Tibial nerve (tissue), 4 donors: ENCODE measurements around the gene MUC5B.

Experiments used
- EP300 ChIP-seq, 2 donors: sonication (generic); formaldehyde crosslinking; IDR thresholded peaks; one replicate each; pipeline ENCODE4 v1.6.1; 2017; ENCODE audit warnings: antibody characterized with exemption in 2 of 2, mild to moderate bottlenecking in 1 of 2
- POLR2A ChIP-seq, 2 donors: fragments of 450-650 bp; IDR thresholded peaks; one replicate each; pipeline ENCODE4 v1.6.1; 2017; ENCODE audit warnings: antibody characterized with exemption in 2 of 2, mild to moderate bottlenecking in 2 of 2, moderate library complexity in 2 of 2
- TF ChIP-seq, protein P1 (sequence below), 5 experiments: fragments of 200-600 bp in 3 of 5; fragments of 450-650 bp in 2 of 5; sonication (generic) in 3 of 5; IDR thresholded peaks; one replicate each; pipeline ENCODE4 v1.5.1; 2016 to 2019; ENCODE audit warnings: antibody characterized with exemption in 5 of 5, mild to moderate bottlenecking in 3 of 5, moderate library complexity in 2 of 5

DNA sequence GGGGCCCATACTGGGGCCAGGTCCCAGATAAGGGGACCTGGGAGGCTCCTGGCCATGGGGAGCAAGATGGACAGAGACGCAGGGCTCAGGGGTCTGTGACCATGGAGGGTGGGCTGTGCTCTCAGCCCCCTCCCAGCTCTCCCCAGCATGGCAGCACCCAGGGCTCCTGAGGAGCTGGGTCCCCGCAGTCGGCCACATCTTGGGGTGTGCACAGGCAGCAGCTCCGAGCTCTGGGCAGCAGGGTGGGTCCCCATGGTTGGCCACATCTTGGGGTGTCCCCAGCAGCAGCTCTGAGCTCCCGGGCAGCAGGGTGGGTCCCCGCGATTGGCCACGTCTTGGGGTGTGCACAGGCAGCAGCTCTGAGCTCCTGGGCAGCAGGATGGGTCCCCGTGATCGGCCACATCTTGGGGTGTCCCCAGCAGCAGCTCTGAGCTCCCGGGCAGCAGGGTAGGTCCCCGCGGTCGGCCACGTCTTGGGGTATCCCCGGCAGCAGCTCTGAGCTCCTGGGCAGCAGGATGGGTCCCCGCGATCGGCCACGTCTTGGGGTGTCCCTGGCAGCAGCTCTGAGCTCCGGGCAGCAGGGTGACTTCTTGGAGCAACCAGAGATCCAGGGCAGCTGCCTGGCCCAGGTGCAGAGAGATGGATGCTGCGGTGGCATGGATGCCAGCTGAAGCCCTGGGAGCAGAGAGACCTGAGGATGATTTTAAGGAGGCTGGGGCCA lies 18.3 kb upstream of the MUC5B start:
- TF ChIP-seq, protein P1, sequence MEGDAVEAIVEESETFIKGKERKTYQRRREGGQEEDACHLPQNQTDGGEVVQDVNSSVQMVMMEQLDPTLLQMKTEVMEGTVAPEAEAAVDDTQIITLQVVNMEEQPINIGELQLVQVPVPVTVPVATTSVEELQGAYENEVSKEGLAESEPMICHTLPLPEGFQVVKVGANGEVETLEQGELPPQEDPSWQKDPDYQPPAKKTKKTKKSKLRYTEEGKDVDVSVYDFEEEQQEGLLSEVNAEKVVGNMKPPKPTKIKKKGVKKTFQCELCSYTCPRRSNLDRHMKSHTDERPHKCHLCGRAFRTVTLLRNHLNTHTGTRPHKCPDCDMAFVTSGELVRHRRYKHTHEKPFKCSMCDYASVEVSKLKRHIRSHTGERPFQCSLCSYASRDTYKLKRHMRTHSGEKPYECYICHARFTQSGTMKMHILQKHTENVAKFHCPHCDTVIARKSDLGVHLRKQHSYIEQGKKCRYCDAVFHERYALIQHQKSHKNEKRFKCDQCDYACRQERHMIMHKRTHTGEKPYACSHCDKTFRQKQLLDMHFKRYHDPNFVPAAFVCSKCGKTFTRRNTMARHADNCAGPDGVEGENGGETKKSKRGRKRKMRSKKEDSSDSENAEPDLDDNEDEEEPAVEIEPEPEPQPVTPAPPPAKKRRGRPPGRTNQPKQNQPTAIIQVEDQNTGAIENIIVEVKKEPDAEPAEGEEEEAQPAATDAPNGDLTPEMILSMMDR (IDR thresholded peaks at IDR 0.05) = no peak
- no peak for TF ChIP-seq POLR2A (IDR thresholded peaks at IDR 0.05)
- TF ChIP-seq EP300 (IDR thresholded peaks at IDR 0.05) = no peak
